Breast epithelium (tissue), 4 donors: ENCODE results near the gene NXF2. TPM values are rescaled to one million over a fixed set of nuclear protein-coding genes. Genes with fewer than 3 reads are reported as not detected.
"Not testable (repeated sequence)": the region's sequence is repeated elsewhere in the genome, so short reads cannot be mapped to it uniquely, and the experiment has no call there.

Experiments used
- DNase-seq, 2 donors: peaks; one replicate each; pipeline ENCODE4 v3.0.0-alpha.2; 2019; ENCODE audit warnings: low spot score in 2 of 2
- H3K27ac ChIP-seq, 2 donors: fragments of 200-600 bp; sonication (generic) in 1 of 2; one replicate each; pipeline ENCODE4 v1.5.1; 2016 to 2019; ENCODE audit warnings: mild to moderate bottlenecking in 1 of 2
- H3K27me3 ChIP-seq, 2 donors: fragments of 200-600 bp; sonication (generic) in 1 of 2; one replicate each; pipeline versions ENCODE4 v1.5.1 to v1.6.0; 2017 to 2019; ENCODE audit warnings: control low read depth in 1 of 2, mild to moderate bottlenecking in 1 of 2
- H3K36me3 ChIP-seq: fragments of 200-600 bp; one replicate; pipeline ENCODE4 v1.5.1; 2019
- H3K4me1 ChIP-seq, 2 donors: fragments of 200-600 bp; sonication (generic); one replicate each; pipeline ENCODE4 v1.5.1; 2016 to 2019; ENCODE audit warnings: control low read depth in 1 of 2
- H3K4me3 ChIP-seq, 3 donors: fragments of 200-600 bp; sonication (generic); 1 replicate in 2 of 3; 2 replicates in 1 of 3; pipeline ENCODE4 v1.5.1; 2016 to 2019; ENCODE audit warnings: mild to moderate bottlenecking in 3 of 3, moderate library complexity in 2 of 3
- H3K9me3 ChIP-seq, 2 donors: fragments of 200-600 bp; sonication (generic) in 1 of 2; one replicate each; pipeline ENCODE4 v1.5.1; 2016 to 2019; ENCODE audit warnings: control low read depth in 1 of 2
- CTCF ChIP-seq, 3 donors: fragments of 450-650 bp; IDR thresholded peaks; one replicate each; pipeline ENCODE4 v1.5.1; 2016 to 2017; ENCODE audit warnings: antibody characterized with exemption in 3 of 3, mild to moderate bottlenecking in 3 of 3, moderate library complexity in 3 of 3
- POLR2A ChIP-seq: fragments of 450-650 bp; IDR thresholded peaks from one replicate; pipeline ENCODE4 v1.6.1; 2016; ENCODE audit warnings: antibody characterized with exemption, mild to moderate bottlenecking, moderate library complexity
- POLR2AphosphoS5 ChIP-seq, 3 donors: sonication (generic); formaldehyde crosslinking; IDR thresholded peaks; one replicate each; pipeline ENCODE4 v1.6.1; 2017; ENCODE audit warnings: antibody characterized with exemption in 3 of 3
- intact Hi-C: fragments of 100-400 bp; cut with DNase I; formaldehyde crosslinking; loops from one replicate; pipeline ENCODE4 v1.15.1; 2023; ENCODE audit warnings: low total_unique reads
- total RNA-seq, 3 donors: library from RNA; depleted of rRNA; stranded (reverse); fragments of >200 nt; gene quantifications; one replicate each; pipeline ENCODE4 v1.1.0, GENCODE V29; 2016

Gene NXF2
- total RNA-seq: not detected

- H3K4me3 ChIP-seq, H3K4me1 ChIP-seq, DNase-seq, H3K27ac ChIP-seq, H3K36me3 ChIP-seq, intact Hi-C loops, H3K27me3 ChIP-seq, H3K9me3 ChIP-seq: not testable (repeated sequence)
These were observed at the start of gene NXF2 for GRCh38 chrX:102246893-102247292. Gene NXF2, plus strand, starts transcription at chrX:102247167. Its CDS starts 59,912 bp downstream, at chrX:102307079.

GRCh38 chrX:102207940-102208339 is 39.0 kb upstream of the NXF2 start:
- intact Hi-C loops, H3K9me3 ChIP-seq, H3K27ac ChIP-seq, H3K36me3 ChIP-seq, H3K4me1 ChIP-seq, DNase-seq, H3K4me3 ChIP-seq, H3K27me3 ChIP-seq: not testable (repeated sequence)

- H3K4me1 ChIP-seq, intact Hi-C loops, H3K27ac ChIP-seq, DNase-seq, H3K36me3 ChIP-seq, H3K27me3 ChIP-seq, H3K4me3 ChIP-seq, H3K9me3 ChIP-seq: not testable (repeated sequence)
These were observed 32.0 kb upstream of the NXF2 start, which contains the start of gene TCP11X1 for GRCh38 chrX:102214986-102215385. Gene TCP11X1, plus strand, starts transcription at chrX:102215301.

- H3K27ac ChIP-seq, H3K9me3 ChIP-seq, DNase-seq, H3K27me3 ChIP-seq, intact Hi-C loops, H3K36me3 ChIP-seq, H3K4me1 ChIP-seq, H3K4me3 ChIP-seq: not testable (repeated sequence)
These were observed 30.5 kb upstream of the NXF2 start for GRCh38 chrX:102216497-102216896.

GRCh38 chrX:102235678-102236077 is 11.3 kb upstream of the NXF2 start:
- H3K9me3 ChIP-seq, DNase-seq, intact Hi-C loops, H3K4me3 ChIP-seq, H3K4me1 ChIP-seq, H3K27me3 ChIP-seq, H3K27ac ChIP-seq, H3K36me3 ChIP-seq: not testable (repeated sequence)

- H3K27me3 ChIP-seq: not testable (repeated sequence)
These were observed 6.7 kb upstream of the NXF2 start for GRCh38 chrX:102240265-102240664.

GRCh38 chrX:102272231-102272630 is 25.3 kb downstream of the NXF2 start:
- DNase-seq, H3K9me3 ChIP-seq, H3K27ac ChIP-seq, H3K4me1 ChIP-seq, H3K36me3 ChIP-seq, intact Hi-C loops, H3K27me3 ChIP-seq, H3K4me3 ChIP-seq: not testable (repeated sequence)

More at GRCh38 chrX:102240265-102240664, 6.7 kb upstream of the NXF2 start:
- H3K36me3 ChIP-seq, intact Hi-C loops, H3K27ac ChIP-seq, H3K4me1 ChIP-seq, DNase-seq, H3K9me3 ChIP-seq, H3K4me3 ChIP-seq: not testable (repeated sequence)

GRCh38 chrX:102338162-102338561 is 91.2 kb downstream of the NXF2 start:
- Histone ChIP-seq H3K36me3 (no peaks in the 10 kb centered on the region), H3K4me1 (no peaks in the 10 kb centered on the region), H3K27me3 (peaks cover 0 to 38% of the 10 kb centered on the region in 2 donors), H3K4me3 (no peak overlapping the region), H3K27ac (no peak overlapping the region), H3K9me3 (no peaks in the 10 kb centered on the region)
- TF ChIP-seq CTCF (IDR thresholded peaks at IDR 0.05): no peak
- intact Hi-C loops: no loop called here
- no peak for DNase-seq

- Histone ChIP-seq H3K4me1 (no peaks in the 10 kb centered on the region), H3K27me3 (peaks cover 0 to 41% of the 10 kb centered on the region in 2 donors), H3K36me3 (no peaks in the 10 kb centered on the region), H3K27ac (no peak overlapping the region), H3K4me3 (no peak overlapping the region), H3K9me3 (no peaks in the 10 kb centered on the region)
- intact Hi-C loops: no loop called here
- no peak for TF ChIP-seq POLR2AphosphoS5 (IDR thresholded peaks at IDR 0.05)
- no peak for TF ChIP-seq POLR2A
- no peak for TF ChIP-seq CTCF (IDR thresholded peaks at IDR 0.05)
- DNase-seq: no peak
These were observed 92.6 kb downstream of the NXF2 start for GRCh38 chrX:102339312-102340298.
